Posterior vena cava (tissue), 2 donors: Measurements from ENCODE around the gene DNAAF9. TPM values are rescaled to one million over a fixed set of nuclear protein-coding genes. Genes with fewer than 3 reads are reported as not detected.
"Not testable (repeated sequence)": the region's sequence is repeated elsewhere in the genome, so short reads cannot be mapped to it uniquely, and the experiment has no call there.

Experiments
- DNase-seq: peaks from one replicate; pipeline ENCODE4 v3.0.0-alpha.2; 2020; ENCODE audit warnings: low spot score
- intact Hi-C, 2 donors: fragments of 100-400 bp; cut with DNase I; formaldehyde crosslinking; loops; one replicate each; pipeline versions ENCODE4 v1.14.1 to v1.14.2; 2022 to 2023
- long read RNA-seq, 2 donors: library from polyadenylated mRNA; unstranded; transcript quantifications; one replicate each; pipeline ENCODE4 v2.0.0, GENCODE V29; 2020 to 2021
- total RNA-seq, 2 donors: library from RNA; stranded (reverse); fragmentation: NEBNext Ultra II Directional; extraction: Animal tissue kit (Norgen Biotek cat#: 25700); gene quantifications; one replicate each; pipeline ENCODE4 v1.2.1, GENCODE V29; 2021
- donor health status: DM: yes; HTN: yes; CAD: no.
- donor health status: DM: yes; HTN: yes; CAD: no.

DNAAF9 gene
- total RNA-seq, result 10 to 100 TPM; 21.3 to 29.0 TPM
- long read RNA-seq, donor 1, full-length matches to known transcripts, result 1 of 11 reads
- long read RNA-seq, donor 1, partial matches to known transcripts, result 2 of 11 reads
- long read RNA-seq, donor 1, other reads (novel, unspliced or antisense), result 8 of 11 reads
- long read RNA-seq, donor 2, partial matches to known transcripts, result 11 of 27 reads
- long read RNA-seq, donor 2, other reads (novel, unspliced or antisense), result 16 of 27 reads

GRCh38 chr20:3407040-3407770 lies at the start of gene DNAAF9:
Gene DNAAF9 (minus strand): TSS chr20:3407669. CDS start chr20:3407557, 112 bp downstream.
- peak; percentile 87 for DNase-seq
- intact Hi-C loops, result no loop called here

GRCh38 chr20:3456648-3457047 lies 49.2 kb upstream of the DNAAF9 start:
- intact Hi-C loops, result no loop called here
- no peak for DNase-seq

- DNase-seq, result no peak
- intact Hi-C loops, result no loop called here
These were observed 47.4 kb upstream of the DNAAF9 start for GRCh38 chr20:3454831-3455230.

GRCh38 chr20:3452690-3453089 lies 45.2 kb upstream of the DNAAF9 start:
- no peak for DNase-seq
- intact Hi-C loops, result no loop called here

- no peak for DNase-seq
- intact Hi-C loops, result no loop called here
These were observed 44.7 kb upstream of the DNAAF9 start for GRCh38 chr20:3452136-3452535.

GRCh38 chr20:3449319-3449718 lies 41.9 kb upstream of the DNAAF9 start:
- intact Hi-C loops, result no loop called here
- DNase-seq, result no peak

GRCh38 chr20:3447321-3447720 lies 39.9 kb upstream of the DNAAF9 start:
- intact Hi-C loops, result no loop called here
- DNase-seq, result no peak

GRCh38 chr20:3446779-3447178 lies 39.3 kb upstream of the DNAAF9 start:
- intact Hi-C loops, result no loop called here

GRCh38 chr20:3436864-3437574 lies 29.6 kb upstream of the DNAAF9 start:
- intact Hi-C loops, result no loop called here
- no peak for DNase-seq

More at GRCh38 chr20:3446779-3447178, 39.3 kb upstream of the DNAAF9 start:
- DNase-seq, result no peak

GRCh38 chr20:3434232-3434631 lies 26.8 kb upstream of the DNAAF9 start:
- DNase-seq, result no peak
- intact Hi-C loops, result no loop called here

- intact Hi-C loops, result no loop called here
- no peak for DNase-seq
These were observed 26.3 kb upstream of the DNAAF9 start for GRCh38 chr20:3433744-3434143.

GRCh38 chr20:3432844-3433243 lies 25.4 kb upstream of the DNAAF9 start:
- no peak for DNase-seq
- intact Hi-C loops, result no loop called here

GRCh38 chr20:3431109-3431508 lies 23.6 kb upstream of the DNAAF9 start:
- intact Hi-C loops, result no loop called here
- no peak for DNase-seq

GRCh38 chr20:3430376-3431069 lies 23.1 kb upstream of the DNAAF9 start:
- no peak for DNase-seq
- intact Hi-C loops, result no loop called here

- intact Hi-C loops, DNase-seq: not testable (repeated sequence)
These were observed 19.3 kb upstream of the DNAAF9 start for GRCh38 chr20:3426766-3427165.

- intact Hi-C loops, result no loop called here
- DNase-seq, result no peak
These were observed 15.7 kb upstream of the DNAAF9 start for GRCh38 chr20:3423126-3423525.

- DNase-seq, result no peak
- intact Hi-C loops, result no loop called here
These were observed 14.5 kb upstream of the DNAAF9 start for GRCh38 chr20:3421985-3422384.

- DNase-seq, result no peak
- intact Hi-C loops, result no loop called here
These were observed 12.8 kb upstream of the DNAAF9 start for GRCh38 chr20:3420211-3420707.

- intact Hi-C loops, DNase-seq: not testable (repeated sequence)
These were observed 10.7 kb upstream of the DNAAF9 start for GRCh38 chr20:3418161-3418560.

- intact Hi-C loops, result no loop called here
These were observed 6.7 kb upstream of the DNAAF9 start for GRCh38 chr20:3414122-3414521.

More at GRCh38 chr20:3414122-3414521, 6.7 kb upstream of the DNAAF9 start:
- no peak for DNase-seq
